ENCODE results near the gene NKIRAS1.

GRCh38 chr3:23895181-23895580, 21.6 kb downstream of the NKIRAS1 start:
- TF ChIP-seq CTCF (IDR thresholded peaks at IDR 0.05) (no peak), E2F4 (CRISPR knock-in tag; IDR thresholded peaks at IDR 0.05; ENCODE audit: borderline replicate concordance, low read depth) (no peak)

Measured in WTC11 (cell line).